Measurements from ENCODE around the gene ZNF740.
"Not testable (repeated sequence)": the region's sequence is repeated elsewhere in the genome, so short reads cannot be mapped to it uniquely, and the experiment has no call there.

The ZNF740 gene

GRCh38 chr12:53174881-53175491 is 5.5 kb upstream of the ZNF740 start:
- peak; percentile 82 to 90 for DNase-seq

GRCh38 chr12:53176750-53177149 is 3.8 kb upstream of the ZNF740 start:
- no peak for DNase-seq

GRCh38 chr12:53177447-53177846 is 3.1 kb upstream of the ZNF740 start:
- not testable (repeated sequence) for DNase-seq

GRCh38 chr12:53178803-53179202 is 1.7 kb upstream of the ZNF740 start:
- DNase-seq, result not testable (repeated sequence)

- DNase-seq, result peak in 1 of 2 experiments; percentile 22
Observed at GRCh38 chr12:53179687-53180219, 769 bp upstream of the ZNF740 start.

- peak; percentile 65 to 81 for DNase-seq
Observed at GRCh38 chr12:53180931-53181645, 566 bp downstream of the ZNF740 start.

GRCh38 chr12:53181935-53182334 is 1.4 kb downstream of the ZNF740 start:
- DNase-seq, result no peak

- no peak for DNase-seq
Observed at GRCh38 chr12:53182903-53183302, 2.4 kb downstream of the ZNF740 start.

GRCh38 chr12:53184828-53185227 is 4.3 kb downstream of the ZNF740 start:
- no peak for DNase-seq

GRCh38 chr12:53185582-53186153 is 5.1 kb downstream of the ZNF740 start:
- no peak for DNase-seq

- no peak for DNase-seq
Observed at GRCh38 chr12:53186745-53187144, 6.2 kb downstream of the ZNF740 start.

GRCh38 chr12:53187145-53187899 is 6.8 kb downstream of the ZNF740 start:
- DNase-seq, result no peak

- peak; percentile 45 to 69 for DNase-seq
Observed at GRCh38 chr12:53190108-53190729, 9.7 kb downstream of the ZNF740 start.

GRCh38 chr12:53191096-53191884 is 10.8 kb downstream of the ZNF740 start:
- no peak for DNase-seq

- no peak for DNase-seq
Observed at GRCh38 chr12:53191885-53192530, 11.5 kb downstream of the ZNF740 start.

- DNase-seq, result no peak
Observed at GRCh38 chr12:53192531-53193021, 12.1 kb downstream of the ZNF740 start.

GRCh38 chr12:53193040-53193439 is 12.5 kb downstream of the ZNF740 start:
- no peak for DNase-seq

GRCh38 chr12:53193985-53194716 is 13.6 kb downstream of the ZNF740 start:
- DNase-seq, result peak in 1 of 2 experiments; percentile 11

- no peak for DNase-seq
Observed at GRCh38 chr12:53194973-53195372, 14.5 kb downstream of the ZNF740 start.

Measured in SHP77 (cell line).